C4-2B (cell line): Measurements from ENCODE around the gene RAPSN.

Source experiments
- H3K27ac ChIP-seq: fragments of 450-650 bp; 2 replicates; pipeline ENCODE4 v1.5.1; 2017
- ZFX ChIP-seq: fragments of 450-650 bp; IDR thresholded peaks from 2 replicates; pipeline ENCODE4 v1.6.1; 2017
- TF ChIP-seq, protein P1 (sequence below): fragments of 450-650 bp; conservative IDR thresholded peaks from 2 replicates; pipeline ENCODE4 v1.5.1; 2017; ENCODE audit warnings: mild to moderate bottlenecking

The RAPSN gene

DNA sequence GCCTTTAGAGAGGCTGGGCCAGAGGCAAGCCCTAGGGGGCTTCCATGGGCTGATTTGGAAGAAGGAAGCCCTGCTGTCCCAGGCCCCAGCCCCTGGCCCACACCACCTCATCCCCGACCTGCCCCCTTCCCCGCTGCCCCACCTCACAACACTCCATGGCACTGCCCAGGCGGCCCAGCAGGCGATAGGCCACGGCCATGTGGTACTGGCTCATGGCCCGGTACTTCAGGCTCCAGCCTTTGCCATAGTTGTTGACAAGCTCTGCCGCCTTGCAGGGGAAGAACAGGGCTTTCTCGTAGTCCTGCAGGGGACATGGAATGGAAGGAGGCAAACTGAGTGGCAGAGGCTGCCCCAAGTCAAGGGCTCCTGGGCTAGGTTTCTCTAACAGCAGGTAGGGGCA lies 6.4 kb downstream of the RAPSN start:
- TF ChIP-seq, protein P1, sequence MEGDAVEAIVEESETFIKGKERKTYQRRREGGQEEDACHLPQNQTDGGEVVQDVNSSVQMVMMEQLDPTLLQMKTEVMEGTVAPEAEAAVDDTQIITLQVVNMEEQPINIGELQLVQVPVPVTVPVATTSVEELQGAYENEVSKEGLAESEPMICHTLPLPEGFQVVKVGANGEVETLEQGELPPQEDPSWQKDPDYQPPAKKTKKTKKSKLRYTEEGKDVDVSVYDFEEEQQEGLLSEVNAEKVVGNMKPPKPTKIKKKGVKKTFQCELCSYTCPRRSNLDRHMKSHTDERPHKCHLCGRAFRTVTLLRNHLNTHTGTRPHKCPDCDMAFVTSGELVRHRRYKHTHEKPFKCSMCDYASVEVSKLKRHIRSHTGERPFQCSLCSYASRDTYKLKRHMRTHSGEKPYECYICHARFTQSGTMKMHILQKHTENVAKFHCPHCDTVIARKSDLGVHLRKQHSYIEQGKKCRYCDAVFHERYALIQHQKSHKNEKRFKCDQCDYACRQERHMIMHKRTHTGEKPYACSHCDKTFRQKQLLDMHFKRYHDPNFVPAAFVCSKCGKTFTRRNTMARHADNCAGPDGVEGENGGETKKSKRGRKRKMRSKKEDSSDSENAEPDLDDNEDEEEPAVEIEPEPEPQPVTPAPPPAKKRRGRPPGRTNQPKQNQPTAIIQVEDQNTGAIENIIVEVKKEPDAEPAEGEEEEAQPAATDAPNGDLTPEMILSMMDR = no peak
- TF ChIP-seq ZFX = no peak
- H3K27ac ChIP-seq = no peak overlapping the region

DNA sequence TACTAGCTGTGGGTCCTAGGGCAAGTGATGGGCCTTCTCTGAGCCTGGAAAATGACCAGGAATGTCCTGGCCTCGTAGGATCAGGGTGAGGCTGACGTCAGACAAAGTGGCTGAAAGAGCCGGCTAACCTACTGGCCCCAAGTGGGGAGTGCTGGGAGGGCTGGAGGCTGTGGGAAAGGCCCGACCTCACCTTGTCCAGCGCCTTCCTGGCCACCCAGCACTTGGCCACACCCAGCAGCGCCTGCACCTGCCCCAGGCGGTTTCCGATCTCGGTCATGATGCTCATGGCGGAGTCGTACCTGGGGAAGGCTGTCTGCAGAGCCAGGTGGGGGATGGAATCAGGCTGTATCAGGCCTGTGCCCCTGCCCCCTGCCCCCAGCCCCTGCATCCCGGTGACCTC lies 7.5 kb downstream of the RAPSN start:
- H3K27ac ChIP-seq = no peak overlapping the region
- TF ChIP-seq, protein P1 = no peak
- no peak for TF ChIP-seq ZFX

DNA sequence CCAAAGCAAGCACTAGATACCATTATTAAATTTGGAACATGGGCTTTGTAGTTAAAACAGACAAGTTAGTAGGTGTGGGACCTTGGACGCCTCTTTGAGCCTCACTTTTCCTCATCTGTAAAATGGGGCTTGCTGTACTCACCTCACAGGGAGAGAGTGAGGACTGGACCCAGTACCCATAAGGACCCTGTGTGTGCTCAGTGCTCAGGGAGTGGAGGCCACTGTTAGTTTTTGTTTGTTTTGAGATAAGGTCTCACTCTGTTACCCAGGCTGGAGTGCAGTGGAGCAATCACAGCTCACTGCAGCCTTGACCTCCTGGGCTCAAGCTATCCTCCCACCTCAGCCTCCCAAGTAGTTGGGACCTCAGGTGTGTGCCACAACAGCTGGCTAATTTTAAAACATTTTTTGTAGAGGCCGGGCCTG lies 8.9 kb downstream of the RAPSN start:
- TF ChIP-seq, protein P1 = no peak
- no peak for TF ChIP-seq ZFX
- H3K27ac ChIP-seq = no peak overlapping the region

DNA sequence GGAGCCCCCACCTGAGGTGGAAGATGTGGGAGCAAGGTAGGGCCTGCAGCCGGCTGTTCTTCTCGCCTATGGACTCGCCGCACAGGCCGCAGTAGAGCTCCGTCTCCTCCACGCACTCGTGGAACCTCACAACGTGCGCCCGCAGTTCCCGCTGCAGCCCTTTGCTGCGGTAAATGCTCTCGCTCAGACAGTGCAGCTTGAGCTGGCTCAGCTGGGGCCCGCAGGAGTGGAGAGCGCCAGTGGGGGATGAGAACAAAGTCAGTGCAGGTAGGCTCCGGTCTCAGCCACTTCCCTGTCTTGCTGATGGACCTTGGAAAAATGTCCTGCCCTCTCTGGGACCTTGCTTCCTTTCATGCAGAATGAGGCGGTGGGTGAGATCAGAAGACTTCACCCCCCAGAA lies 10.2 kb downstream of the RAPSN start:
- no peak overlapping the region for H3K27ac ChIP-seq
- TF ChIP-seq, protein P1 = no peak
- no peak for TF ChIP-seq ZFX

DNA sequence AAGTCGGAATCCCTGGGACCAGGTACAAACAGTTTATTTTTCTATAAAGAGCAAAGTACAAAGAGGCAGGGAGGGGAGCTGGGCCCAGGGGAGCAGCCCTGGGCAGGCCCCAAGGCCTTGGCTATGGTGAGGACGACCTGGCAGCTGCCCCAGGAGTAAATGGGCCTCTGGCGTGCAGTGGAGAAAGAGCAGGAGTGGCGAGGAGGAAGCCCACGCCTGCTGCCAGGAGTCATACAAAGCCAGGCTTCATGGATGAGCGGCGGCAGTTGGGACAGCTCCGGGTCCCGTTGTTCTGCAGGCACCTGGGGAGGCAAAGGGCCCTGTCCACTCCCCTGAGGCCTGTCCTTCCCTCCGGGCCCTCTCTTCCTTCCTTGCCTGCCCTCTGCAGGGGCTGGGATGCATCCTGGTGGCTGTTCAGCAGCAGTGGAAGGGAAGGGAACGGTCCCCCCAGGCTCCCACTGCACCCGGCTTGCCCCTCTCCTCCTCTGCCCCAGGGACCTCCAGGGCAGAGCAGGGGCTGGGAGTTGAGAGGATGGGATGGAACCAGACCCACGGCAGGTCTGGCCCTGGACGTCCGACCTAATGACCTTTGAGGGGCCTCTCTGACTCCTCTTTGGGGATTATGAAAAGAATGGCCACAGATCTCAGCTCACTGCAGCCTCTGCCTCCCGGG lies 11.1 kb downstream of the RAPSN start:
- no peak overlapping the region for H3K27ac ChIP-seq

DNA sequence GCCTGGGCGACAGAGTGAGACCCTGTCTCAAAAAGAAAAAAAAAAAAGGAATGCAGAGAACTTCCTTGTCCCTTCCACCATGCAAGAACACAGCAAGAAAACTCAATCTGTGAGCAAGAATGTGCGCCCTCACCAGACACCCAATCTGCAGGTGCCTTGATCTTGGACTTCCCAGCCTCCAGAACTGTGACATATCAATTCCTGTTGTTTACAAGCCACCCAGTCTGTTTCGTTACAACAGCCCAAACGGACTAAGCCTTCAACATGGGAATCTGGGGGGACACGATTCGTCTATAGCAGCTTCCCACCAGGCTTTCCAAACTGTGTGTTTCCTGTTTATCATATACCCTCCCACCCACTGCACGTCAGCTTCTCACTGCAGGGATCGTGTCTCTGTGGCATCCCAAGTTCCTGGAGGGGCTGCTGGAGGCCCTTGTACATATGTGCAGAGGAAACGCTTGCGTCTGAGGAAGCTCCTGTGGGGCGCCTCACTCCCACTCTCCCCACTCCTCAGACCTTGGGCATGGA lies 11.7 kb downstream of the RAPSN start:
- H3K27ac ChIP-seq = no peak overlapping the region
- TF ChIP-seq ZFX = no peak
- TF ChIP-seq, protein P1 = no peak

More for the DNA sequence above, 11.1 kb downstream of the RAPSN start:
- TF ChIP-seq, protein P1 = no peak
- TF ChIP-seq ZFX = no peak

GRCh38 chr11:47436726-47437125 lies 12.2 kb downstream of the RAPSN start:
- H3K27ac ChIP-seq = no peak overlapping the region
- TF ChIP-seq ZFX = no peak
- TF ChIP-seq, protein P1 = no peak
